Stimulated activated CD4-positive, alpha-beta T cell treated with anti-CD3 and anti-CD28 coated beads, Interleukin-15, amount 100 ng/mL, for 48 hours (primary cell): ENCODE data around the gene LRRC27.
"Not testable (repeated sequence)": the region's sequence is repeated elsewhere in the genome, so short reads cannot be mapped to it uniquely, and the experiment has no call there.

Experiments used
- DNase-seq, 2 donors: peaks; one replicate each; pipeline ENCODE4 v3.0.0-alpha.2; 2020; ENCODE audit warnings: low read depth in 2 of 2

LRRC27 gene

DNA sequence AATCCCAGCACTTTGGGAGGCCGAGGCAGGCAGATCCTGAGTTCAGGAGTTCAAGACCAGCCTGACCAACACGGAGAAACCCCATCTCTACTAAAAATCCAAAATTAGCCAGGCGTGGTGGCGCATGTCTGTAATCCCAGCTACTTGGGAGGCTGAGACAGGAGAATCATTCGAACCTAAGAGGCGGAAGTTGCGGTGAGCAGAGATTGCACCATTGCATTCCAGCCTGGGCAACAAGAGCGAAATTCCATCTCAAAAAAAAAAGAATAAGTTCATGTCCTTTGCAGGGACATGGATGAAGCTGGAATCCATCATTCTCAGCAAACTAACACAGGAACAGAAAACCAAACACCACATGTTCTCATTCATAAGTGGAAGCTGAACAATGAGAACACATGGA lies 17.1 kb upstream of the LRRC27 start:
- DNase-seq: not testable (repeated sequence)

DNA sequence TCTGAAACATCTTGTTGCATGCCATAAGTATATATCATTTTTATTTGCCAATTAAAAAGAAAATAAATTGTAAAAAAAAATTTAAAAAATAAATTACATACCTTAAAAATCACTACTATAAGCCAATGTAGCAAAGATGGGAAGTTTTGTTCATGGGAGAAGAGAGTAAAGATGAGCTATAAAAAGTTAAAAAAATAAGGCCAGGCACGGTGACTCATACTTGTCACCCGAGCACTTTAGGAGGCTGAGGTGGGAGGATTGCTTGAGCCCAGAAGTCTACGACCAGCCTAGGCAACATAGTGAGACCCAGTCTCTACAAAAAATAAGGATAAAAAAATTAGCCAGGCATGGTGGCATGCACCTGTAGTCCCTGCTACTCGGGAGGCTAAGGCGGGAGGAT lies 15.9 kb upstream of the LRRC27 start:
- DNase-seq: no peak

DNA sequence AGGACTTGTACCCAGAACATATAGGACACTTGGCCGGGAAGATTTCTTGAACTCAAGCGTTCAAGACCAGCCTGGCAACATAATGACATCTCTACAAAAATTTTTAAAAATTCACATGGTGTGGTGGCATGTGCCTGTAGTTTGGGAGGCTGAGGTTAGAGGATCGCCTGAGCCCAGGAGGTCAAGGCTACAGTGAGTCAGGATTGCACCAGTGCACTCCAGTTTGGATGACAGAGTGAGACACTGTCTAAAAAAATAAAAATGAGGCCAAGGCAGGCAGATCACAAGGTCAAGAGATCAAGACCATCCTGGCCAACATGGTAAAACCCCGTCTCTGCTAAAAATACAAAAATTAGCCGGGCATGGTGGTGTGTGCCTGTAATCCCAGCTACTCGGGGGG lies 14.5 kb upstream of the LRRC27 start:
- not testable (repeated sequence) for DNase-seq

DNA sequence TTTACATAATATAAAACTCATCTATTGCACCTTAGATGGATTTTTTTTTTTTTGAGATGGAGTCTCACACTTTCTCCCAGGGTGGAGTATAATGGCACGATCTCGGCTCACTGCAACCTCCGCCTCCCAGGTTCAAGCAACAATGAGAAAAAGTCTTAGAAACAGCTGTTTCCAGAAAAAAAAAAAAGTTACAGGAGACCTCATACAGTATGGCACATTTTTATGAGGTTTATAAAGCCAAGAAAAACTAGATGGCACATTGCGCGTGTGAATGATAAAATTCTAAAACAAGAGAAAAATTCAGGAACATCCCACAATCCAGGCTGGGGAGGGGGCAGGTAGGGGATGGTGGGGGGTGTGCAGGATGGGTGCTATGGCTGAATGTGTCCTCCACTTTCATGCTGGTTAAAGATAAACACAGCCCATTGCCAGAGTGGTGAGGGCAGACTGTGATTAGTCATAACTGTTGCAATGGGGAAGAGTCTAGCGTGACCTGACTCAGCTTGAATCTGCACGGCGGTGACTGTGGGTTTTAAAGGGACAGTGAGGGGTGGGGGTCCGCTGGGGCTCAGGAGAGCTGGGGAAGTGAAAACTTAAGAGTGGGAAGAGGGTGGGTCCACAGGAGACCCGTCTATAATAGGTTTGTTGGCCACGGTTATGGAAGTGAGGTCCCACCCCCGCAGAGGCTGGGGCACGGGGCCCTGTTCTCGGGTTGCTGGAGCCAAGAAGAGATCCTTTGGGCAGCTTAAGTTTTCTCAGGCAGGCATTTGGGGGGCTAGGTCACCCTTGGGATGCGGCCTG lies 11.9 kb upstream of the LRRC27 start:
- DNase-seq: peak in 1 of 2 donors; percentile 38

DNA sequence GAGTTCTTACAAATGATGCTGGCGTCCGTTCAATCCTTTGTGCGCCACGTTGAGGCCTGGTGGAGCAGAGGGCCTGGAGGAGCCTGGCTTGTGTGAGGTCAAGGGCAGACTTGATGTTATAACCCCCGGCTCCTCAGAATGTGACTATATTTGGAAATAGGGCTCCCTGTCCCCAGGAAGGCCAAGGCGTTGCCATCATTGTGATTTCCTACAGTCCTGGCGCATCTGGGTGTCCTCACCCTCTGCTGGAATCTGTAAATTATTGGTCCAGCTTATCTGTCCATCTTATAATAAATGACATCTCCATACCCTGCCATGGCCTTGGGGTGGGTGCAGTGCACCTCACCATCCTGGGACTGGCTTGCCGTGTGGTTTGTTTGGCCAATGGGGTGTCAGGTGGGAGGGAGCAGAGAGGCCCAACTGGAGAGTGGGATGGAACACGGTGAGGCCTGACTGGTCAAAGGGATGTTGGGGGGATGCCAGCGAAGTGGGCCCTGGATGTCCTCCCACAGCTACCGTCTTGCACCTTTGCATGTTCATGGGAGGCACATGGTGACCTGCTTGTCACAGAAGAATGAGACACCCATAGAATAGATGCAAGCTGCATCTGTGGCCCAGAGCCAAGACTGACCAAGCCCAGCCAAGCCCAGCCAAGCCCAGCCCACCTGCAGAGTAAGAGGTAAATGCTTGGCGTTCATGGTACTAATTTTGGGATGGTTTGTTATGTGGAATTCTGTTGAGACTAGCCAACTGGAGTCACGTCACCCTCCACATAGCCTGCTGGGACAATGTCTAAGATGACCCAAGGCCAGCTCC lies 11.1 kb upstream of the LRRC27 start:
- no peak for DNase-seq

DNA sequence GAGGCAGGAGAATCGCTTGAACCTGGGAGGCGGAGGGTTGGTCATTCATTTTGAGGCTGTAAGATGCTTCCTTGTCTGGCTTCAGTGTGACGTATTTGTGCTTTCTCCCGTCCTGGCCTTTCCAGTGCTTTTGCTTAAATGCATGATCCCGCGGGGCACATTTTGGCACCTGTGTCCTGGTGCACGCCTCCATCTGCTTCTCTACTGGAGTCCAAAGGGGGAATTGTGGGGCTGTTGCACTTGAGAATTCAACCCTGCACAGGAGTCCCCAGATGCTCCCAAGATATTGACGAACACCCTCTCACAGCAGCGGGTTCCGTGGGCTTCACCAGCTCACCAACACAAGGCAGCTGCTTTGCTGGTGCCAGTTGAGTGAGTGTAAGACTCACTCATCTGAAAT lies 10.3 kb upstream of the LRRC27 start:
- DNase-seq: no peak

DNA sequence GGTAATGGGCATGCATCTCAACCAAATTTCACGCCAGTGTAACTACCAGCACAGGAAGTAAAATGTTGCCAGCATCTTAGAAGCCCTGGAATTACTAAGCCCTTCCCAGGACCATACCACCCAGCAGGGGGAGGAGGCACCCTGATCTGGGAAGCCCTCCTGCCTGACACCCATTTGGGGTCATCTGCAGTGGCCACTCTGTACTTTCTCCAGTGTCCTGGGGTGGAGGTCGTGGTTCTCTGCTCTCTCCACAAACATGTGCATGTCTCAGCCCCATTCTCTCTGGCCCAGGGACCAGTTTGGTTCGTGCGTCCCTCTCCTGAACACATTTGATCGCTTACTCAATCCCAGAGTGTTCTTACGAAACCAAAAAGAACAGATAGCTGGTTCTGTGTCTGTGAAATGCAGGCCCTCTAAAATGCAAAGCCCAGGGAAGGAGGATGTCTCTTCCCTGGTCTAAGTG lies 9.4 kb upstream of the LRRC27 start:
- no peak for DNase-seq

DNA sequence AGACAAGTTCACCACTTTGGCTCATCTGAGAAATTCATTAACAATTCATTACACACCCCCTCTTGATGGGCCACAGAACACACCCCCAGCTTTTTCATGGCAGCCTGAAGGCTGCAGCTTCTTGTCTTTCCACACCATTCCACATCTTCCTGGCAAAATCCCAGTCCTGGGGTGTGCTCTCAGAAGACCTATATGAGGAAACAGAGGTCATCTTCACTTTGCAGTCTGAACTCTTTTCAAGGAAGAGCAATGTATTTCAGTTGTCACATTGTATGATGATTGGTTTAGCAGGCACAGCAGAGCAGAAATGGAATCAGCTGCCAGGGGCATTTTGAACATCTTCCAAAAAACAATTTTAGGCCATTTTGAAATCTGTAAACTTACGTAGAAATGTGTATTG lies 7.8 kb upstream of the LRRC27 start:
- no peak for DNase-seq

DNA sequence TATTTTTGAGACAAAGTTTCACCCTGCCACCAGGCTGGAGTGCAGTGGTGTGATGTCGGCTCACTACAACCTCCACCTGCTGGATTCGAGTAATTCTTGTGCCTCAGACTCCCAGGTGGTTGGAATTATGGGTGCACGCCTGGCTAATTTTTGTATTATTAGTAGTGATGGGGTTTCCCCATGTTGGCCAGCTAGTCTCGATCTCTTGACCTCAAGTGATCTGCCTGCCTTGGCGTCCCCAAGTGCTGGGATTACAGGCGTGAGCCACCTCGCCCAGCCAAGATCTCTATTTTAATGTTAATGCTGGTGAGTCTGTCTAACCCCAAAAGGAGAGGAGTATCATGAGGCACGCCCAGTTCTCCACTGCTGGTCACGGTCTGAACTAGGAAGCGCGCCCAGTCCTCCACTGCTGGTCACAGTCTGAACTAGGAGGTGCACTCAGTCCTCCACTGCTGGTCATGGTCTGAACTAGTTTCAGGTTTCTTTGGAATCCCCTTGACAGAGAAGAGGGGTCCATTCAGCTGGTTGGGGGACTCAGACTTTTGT lies 5.6 kb upstream of the LRRC27 start:
- no peak for DNase-seq

DNA sequence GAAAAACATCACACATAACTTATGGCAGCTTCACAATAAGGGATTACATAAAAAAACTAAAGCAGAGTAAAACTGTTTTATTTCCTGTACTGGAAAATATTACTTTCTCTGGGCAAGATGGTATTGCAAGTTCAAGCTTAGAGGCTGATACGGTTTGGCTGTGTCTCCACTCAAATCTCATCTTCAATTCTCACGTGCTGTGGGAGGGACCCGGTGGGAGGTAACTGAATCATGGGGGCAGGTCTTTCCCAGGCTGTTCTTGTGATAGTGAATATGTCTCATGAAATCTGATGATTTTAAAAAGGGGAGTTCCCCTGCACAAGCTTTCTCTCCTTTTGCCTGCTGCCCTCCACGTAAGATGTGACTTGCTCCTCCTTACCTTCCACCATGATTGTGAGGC lies 5.1 kb upstream of the LRRC27 start:
- DNase-seq: peak in 1 of 2 donors; percentile 40

DNA sequence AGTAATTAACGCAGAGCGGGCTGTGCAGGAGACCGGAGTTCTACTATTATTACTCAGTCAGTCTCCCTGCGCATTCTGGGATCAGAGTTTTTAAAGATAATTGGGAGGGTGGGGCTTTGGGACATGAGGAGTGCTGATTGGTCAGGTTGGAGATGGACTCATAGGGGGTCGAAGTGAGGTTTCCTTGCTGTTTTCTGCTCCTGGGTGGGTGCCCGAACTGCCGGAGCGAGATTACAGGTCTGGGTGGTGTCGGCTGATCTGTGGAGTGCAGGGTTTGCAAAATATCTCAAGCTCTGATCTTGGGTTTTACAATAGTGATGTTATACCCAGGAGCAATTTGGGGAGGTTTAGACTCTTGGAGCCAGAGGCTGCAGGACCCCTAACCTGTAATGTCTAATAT lies 3.9 kb upstream of the LRRC27 start:
- no peak for DNase-seq

DNA sequence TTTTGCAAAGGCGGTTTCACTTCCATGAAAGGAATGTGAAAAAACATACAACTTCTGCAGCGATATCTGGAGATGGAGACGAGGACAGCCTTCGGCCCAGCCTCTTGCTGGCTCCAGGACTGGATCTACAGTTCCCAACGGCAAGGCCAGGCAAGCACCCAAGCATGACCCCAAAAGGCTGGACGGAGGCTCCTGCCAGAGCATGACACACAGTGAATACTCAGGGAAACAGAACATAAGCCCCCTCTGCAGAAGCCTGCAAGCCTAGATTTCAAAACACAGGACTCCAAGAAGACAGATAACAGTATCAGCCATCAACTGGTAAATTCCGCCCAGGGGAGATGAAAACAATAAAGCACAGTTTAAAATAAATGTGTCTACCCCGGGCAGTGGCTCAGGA lies 3.3 kb upstream of the LRRC27 start:
- no peak for DNase-seq

DNA sequence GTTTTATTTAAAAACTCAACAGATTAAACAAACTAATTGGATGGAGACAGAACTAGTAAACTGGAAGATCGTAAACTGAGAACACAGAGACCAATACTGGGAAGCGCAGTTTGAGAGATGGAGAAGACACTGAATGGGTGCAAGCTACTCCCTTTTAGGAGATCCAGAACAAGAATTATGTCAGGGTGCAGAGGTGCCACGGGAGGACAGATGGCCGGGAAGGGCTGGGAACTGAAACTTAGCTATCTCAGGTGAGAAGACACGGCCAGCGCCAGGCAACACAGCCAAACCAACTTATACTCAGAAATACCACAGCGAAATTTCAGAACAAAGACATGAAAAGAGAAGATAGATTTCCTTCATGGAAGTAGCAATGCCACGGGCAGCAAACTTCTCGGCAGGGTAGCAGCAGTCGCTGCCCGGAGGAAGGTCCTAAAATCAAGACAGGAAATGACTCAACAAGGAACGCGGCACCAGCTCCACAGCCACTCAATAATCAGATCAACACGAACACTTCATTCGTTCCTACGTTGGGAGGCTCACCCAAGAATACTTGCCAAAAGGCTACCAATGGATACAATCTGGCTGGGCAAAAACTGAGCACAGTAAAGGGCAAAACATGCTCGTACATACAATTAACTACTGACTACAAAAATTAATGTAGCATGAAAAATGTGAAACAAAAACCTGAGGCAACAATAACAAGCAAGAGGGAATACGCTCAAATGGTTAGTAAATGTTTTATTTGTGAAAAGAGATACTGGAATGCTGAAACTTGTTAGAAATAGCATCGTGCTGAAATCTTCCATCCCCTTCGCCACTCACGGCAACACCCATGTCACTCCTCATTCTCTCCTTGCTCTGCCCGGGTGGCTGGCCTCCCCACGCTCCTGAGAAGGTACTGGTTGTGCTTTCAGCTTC lies 2.2 kb upstream of the LRRC27 start:
- DNase-seq: no peak

DNA sequence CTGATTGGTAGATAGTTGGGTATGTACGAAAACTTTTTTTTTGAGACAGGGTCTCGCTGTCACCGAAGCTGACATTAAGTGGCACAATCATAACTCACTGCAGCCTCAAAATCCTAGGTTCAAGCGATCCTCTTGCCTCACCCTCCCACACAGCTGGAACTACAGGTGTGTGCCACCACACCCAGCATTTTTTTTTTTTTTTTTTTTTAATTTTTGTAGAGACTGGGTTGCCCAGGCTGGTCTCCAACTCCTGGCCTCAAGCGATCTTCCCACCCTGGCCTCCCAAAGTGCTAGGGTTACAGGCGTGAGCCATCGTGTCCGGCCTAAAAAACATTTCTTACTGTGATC lies 1.5 kb upstream of the LRRC27 start:
- DNase-seq: no peak

DNA sequence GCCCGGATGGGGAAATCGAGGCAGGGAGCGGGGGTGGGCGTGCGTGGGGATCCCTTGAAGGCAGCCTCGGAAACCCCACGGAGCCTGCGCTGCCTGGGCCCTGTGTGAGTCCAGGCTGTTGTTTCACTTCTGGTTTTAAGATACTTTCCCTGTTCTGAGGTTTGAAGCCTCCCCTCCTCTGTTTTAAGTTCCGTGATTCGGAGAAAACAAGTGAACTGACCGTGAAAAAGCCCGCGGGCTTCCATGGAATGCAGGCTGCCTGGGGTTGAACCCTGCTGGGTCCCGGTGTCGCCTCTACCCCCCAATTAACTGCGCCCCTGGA lies 401 bp downstream of the LRRC27 start:
- DNase-seq: no peak

DNA sequence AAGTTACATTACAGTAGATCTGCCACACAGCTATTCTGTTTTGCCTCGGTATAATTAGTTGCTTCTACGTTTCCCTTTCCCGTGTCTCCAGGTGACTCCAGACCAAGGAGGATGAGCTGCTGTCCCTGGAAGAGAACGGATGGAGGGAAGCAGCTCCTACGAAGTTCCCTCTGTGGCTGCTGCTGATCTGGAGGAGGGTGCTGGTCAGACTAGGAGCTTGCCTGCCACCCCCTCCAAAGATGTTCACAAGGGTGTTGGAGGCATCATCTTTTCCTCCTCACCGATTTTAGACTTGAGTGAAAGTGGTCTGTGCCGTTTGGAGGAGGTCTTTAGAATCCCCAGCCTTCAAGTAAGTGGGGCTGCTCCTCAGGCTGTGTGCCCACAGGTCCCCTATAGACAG lies 1.4 kb downstream of the LRRC27 start:
- no peak for DNase-seq

DNA sequence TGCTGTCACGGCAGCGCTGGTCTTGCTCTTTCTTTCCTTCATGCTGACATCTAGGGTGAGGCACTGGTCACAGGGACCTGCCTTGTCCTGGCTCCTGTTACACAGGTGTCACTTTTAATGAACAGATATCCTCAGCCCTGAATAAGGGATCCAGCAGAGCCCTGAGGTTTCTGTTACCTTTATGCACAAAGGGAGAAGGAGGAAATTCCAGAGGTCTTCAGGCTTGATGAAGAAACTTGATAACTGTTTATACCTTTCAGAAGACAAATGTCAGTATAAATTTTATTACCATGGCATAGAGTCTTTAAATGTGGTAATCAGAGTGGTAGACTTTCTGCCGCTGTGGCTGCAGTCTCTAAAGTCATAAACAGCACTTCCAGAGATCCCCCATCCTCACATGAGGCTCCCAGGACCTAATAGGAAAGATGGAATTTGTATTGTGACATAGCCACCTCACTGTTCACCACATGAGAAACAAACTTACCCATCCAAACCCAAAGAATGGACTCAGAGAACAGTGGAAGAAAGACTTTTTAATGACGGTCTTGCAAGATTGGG lies 2.7 kb downstream of the LRRC27 start:
- no peak for DNase-seq

DNA sequence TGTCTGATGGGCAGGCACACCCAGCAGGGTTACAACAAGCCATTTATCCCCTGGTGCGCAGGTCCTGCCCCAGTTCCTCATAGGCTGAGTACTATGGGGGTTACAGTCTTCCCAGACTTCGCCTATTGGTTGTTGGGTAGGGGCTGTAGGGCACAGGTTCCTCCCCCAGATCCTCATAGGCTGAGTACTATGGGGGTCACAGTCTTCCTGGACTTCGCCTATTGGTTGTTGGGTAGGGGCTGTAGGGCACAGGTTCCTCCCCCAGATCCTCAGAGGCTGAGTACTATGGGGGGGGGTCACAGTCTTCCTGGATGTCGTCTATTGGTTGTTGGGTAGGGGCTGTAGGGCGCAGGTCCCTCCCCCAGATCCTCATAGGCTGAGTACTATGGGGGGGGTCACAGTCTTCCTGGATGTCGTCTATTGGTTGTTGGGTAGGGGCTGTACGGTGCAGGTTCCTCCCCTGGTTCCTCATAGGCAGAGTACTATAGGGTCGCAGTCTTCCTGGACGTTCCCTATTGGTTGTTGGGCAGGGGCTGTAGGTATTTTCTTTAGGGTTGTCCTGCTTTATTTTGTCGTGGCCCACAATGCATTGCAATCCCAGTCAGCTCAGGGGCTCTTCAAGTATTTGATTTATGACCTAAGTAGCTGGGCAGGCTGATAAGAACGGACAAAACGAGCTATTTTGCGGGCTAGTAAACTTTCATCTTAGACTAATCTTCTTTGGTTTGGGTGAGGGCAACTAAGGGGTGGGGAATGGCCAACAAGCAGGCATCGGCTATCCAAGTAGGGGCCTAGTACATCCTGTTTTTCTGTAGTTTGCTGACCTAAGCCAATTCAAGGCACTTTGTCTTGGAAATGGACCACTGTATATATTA lies 3.4 kb downstream of the LRRC27 start:
- DNase-seq: no peak

DNA sequence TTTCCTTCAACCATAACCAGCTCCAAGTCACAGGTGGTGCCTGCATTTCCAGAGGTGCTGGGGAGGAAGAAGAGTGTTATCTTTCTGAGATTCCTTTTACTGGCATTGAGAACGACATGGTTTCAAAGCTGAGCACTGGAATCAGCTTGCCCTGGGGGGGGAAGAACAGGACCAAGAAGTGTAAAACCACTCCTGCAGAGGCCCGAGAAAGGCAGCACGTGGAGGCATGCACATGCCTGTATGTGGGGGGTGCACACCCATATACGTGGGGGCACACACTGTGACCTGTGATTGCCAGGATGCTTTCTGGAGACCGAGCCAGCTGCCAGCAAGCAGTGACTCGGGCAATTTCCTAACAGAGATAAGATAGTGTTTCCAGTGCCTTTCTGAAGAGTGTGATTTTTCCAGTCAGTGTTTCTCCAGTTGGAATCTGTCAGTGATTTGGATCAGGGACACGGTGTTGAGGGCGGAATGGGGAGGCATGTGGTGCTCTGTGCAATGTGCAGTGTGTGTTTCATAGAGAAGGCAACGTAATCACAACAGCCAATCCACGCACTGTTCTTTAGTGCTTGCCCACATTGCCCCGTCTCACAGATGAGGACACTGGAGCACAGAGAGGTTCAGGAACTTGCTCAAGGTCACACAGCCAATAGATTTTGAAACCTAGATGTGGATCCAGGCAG lies 4.2 kb downstream of the LRRC27 start:
- no peak for DNase-seq

DNA sequence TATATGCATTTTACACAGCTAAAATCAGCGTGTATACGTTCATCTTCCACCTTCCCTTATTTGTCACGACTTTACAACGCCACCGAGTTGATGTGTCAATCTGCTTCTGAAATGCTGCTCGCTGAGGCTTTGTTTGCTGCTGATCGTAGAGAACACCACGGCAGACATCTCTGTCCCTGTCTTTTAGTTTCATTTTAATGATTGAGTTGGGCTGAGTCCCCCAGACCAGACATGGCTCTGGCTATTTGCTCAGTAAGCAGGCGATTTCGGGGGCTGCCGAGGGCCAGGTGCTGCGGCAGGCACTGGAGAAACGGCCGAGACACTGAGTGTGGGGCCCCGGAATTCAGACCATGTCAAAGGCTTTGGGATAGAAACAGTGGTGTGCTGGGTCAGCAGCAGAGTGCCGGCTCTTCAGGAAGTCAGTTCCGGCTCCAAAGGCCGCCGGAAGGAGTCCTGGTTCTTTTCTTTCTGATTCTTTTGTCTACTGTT lies 5.0 kb downstream of the LRRC27 start:
- DNase-seq: no peak
